Stimulated activated naive CD8-positive, alpha-beta T cell treated with anti-CD3 and anti-CD28 coated beads, Interleukin-15, Interleukin-2, amounts not matched to agents 100 ng/mL and 50 ng/mL, for 24 hours (primary cell): Measurements from ENCODE around the gene RAMACL.

Experiments used
- H3K27ac Mint-ChIP-seq: one replicate; pipeline ENCODE4 v1.8.0; 2021; ENCODE audit warnings: mild to moderate bottlenecking, mixed read lengths
- H3K27me3 Mint-ChIP-seq: one replicate; pipeline ENCODE4 v1.8.0; 2021; ENCODE audit warnings: mixed read lengths
- H3K36me3 Mint-ChIP-seq: one replicate; pipeline ENCODE4 v1.8.0; 2021; ENCODE audit warnings: low read depth, mixed read lengths
- H3K4me1 Mint-ChIP-seq: one replicate; pipeline ENCODE4 v1.8.0; 2021; ENCODE audit warnings: low read depth, mixed read lengths
- H3K4me3 Mint-ChIP-seq: one replicate; pipeline ENCODE4 v1.8.0; 2021; ENCODE audit warnings: mild to moderate bottlenecking, mixed read lengths
- H3K9me3 Mint-ChIP-seq: one replicate; pipeline ENCODE4 v1.8.0; 2021; ENCODE audit warnings: mixed read lengths

RAMACL gene

GRCh38 chr6:166610069-166610468, 23.6 kb upstream of the RAMACL start:
- no peak overlapping the region for H3K4me3 Mint-ChIP-seq
- H3K27me3 Mint-ChIP-seq = no peaks in the 10 kb centered on the region
- H3K4me1 Mint-ChIP-seq = no peaks in the 10 kb centered on the region
- H3K9me3 Mint-ChIP-seq = no peaks in the 10 kb centered on the region
- H3K27ac Mint-ChIP-seq = no peak overlapping the region
- no peaks in the 10 kb centered on the region for H3K36me3 Mint-ChIP-seq

DNA sequence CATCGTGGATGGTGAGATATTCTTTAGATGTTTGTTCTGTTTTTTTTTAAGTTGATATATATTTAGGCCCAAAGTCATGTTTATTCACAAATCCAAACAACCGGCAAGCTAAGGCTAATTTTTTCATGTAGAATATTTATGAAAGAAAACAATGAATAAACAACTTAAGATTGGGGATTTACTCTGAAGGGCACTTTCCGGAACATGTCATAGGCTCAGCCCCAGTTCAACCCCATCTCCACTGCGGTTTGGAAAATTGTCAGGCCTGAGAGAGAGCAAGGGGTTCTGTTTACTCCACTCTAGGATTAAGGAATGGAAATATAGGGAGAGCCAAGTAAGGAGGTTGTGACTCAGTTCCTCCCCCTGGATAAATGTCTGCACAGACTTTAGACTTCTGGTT, 22.3 kb upstream of the RAMACL start:
- Mint-ChIP-seq H3K27ac (no peak overlapping the region), H3K4me3 (no peak overlapping the region), H3K9me3 (no peaks in the 10 kb centered on the region), H3K27me3 (no peaks in the 10 kb centered on the region), H3K4me1 (no peaks in the 10 kb centered on the region), H3K36me3 (no peaks in the 10 kb centered on the region)

- no peaks in the 10 kb centered on the region for H3K36me3 Mint-ChIP-seq
- no peaks in the 10 kb centered on the region for H3K27me3 Mint-ChIP-seq
- H3K9me3 Mint-ChIP-seq = no peaks in the 10 kb centered on the region
- no peak overlapping the region for H3K27ac Mint-ChIP-seq
- no peak overlapping the region for H3K4me3 Mint-ChIP-seq
- H3K4me1 Mint-ChIP-seq = no peaks in the 10 kb centered on the region
Observed at GRCh38 chr6:166605752-166606151, 19.3 kb upstream of the RAMACL start.

- H3K36me3 Mint-ChIP-seq = no peaks in the 10 kb centered on the region
- H3K4me1 Mint-ChIP-seq = no peaks in the 10 kb centered on the region
- H3K4me3 Mint-ChIP-seq = no peak overlapping the region
- H3K27ac Mint-ChIP-seq = no peak overlapping the region
- no peaks in the 10 kb centered on the region for H3K27me3 Mint-ChIP-seq
- no peaks in the 10 kb centered on the region for H3K9me3 Mint-ChIP-seq
Observed at GRCh38 chr6:166604911-166605310, 18.4 kb upstream of the RAMACL start.

GRCh38 chr6:166604328-166604727, 17.9 kb upstream of the RAMACL start:
- Mint-ChIP-seq H3K9me3 (no peaks in the 10 kb centered on the region), H3K36me3 (no peaks in the 10 kb centered on the region), H3K4me3 (no peak overlapping the region), H3K27ac (no peak overlapping the region), H3K4me1 (no peaks in the 10 kb centered on the region), H3K27me3 (no peaks in the 10 kb centered on the region)

- Mint-ChIP-seq H3K4me3 (no peak overlapping the region), H3K4me1 (no peaks in the 10 kb centered on the region), H3K27ac (no peak overlapping the region), H3K9me3 (no peaks in the 10 kb centered on the region), H3K27me3 (no peaks in the 10 kb centered on the region), H3K36me3 (no peaks in the 10 kb centered on the region)
Observed at GRCh38 chr6:166603043-166603690, 16.7 kb upstream of the RAMACL start.

DNA sequence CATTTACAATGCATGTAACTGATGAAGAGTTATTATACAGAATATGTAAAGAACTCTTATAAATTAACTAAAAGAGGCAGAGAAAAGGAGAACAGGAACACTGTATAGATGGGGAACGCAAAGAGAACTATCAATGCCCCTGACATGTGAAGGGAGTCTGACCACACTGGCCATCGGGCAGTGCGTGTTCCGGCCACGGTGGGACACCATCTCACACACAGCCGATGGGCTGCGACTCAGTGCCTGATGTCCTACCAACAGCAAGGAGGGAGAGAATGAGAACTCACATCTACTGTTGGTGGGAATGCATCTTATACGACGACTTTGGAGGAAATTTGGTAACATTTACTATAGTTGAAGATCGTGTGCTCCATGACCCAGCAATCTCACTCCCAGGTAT, 15.5 kb upstream of the RAMACL start:
- Mint-ChIP-seq H3K27me3 (no peaks in the 10 kb centered on the region), H3K4me3 (no peak overlapping the region), H3K9me3 (no peaks in the 10 kb centered on the region)

DNA sequence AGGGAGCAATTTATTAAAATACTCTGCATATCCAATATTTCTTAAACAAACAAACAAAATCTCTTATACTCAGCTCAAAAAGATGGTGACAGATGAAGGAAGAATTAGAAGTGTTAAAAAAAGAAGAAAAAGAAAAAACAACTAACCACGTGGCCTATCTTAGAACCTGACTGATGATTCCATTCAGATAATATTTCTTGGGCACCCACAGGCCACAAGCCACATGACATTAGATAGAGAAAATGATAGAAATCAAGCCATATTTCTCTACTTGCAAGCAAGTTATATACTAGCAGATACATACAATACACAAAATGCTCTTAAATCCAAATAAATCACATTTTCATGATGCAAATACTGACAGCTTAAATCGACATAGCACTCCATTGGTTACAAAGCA, 14.5 kb upstream of the RAMACL start:
- Mint-ChIP-seq H3K27ac (no peak overlapping the region), H3K4me3 (no peak overlapping the region), H3K9me3 (no peaks in the 10 kb centered on the region), H3K27me3 (no peaks in the 10 kb centered on the region), H3K36me3 (no peaks in the 10 kb centered on the region), H3K4me1 (no peaks in the 10 kb centered on the region)

More for the DNA sequence above, 15.5 kb upstream of the RAMACL start:
- Mint-ChIP-seq H3K4me1 (no peaks in the 10 kb centered on the region), H3K36me3 (no peaks in the 10 kb centered on the region), H3K27ac (no peak overlapping the region)

- Mint-ChIP-seq H3K9me3 (no peaks in the 10 kb centered on the region), H3K4me1 (no peaks in the 10 kb centered on the region), H3K27ac (no peak overlapping the region), H3K4me3 (no peak overlapping the region), H3K36me3 (no peaks in the 10 kb centered on the region), H3K27me3 (no peaks in the 10 kb centered on the region)
Observed at GRCh38 chr6:166599205-166599604, 12.7 kb upstream of the RAMACL start.

DNA sequence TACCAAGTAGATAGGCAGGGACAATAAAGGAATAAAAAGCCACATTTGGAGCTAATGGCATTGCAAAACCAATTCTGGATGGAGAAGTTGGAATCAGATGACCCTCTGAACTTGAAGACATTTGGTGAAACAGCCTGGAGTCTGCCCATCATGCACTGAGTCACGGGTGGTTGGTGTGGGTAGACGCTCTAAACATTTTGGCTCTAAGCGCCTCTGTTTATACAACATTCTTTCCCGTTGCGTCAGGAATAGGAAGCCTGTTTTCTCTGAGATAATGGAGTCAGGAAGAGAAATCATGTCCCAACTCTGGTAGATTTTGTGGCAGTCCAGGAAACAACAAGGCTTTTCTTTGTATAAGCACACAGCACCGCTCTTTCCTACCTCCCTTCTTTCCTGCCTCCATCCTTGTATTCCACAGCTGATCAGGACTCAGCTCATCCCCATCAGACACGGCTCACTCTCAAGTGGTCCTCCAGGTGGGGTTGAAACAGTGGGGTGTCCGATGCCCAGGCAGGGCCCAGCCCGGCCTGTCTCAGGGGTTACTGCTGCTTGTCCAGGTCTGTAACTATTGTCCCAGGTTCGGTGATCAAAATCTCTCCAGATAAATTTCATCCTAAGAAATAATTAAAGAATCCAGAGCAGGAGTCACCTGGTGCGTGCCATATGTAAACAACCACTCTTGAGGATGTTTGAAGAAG, 12.1 kb upstream of the RAMACL start:
- H3K27ac Mint-ChIP-seq = no peak overlapping the region
- H3K27me3 Mint-ChIP-seq = no peaks in the 10 kb centered on the region
- no peak overlapping the region for H3K4me3 Mint-ChIP-seq
- no peaks in the 10 kb centered on the region for H3K4me1 Mint-ChIP-seq
- no peaks in the 10 kb centered on the region for H3K36me3 Mint-ChIP-seq
- H3K9me3 Mint-ChIP-seq = no peaks in the 10 kb centered on the region

GRCh38 chr6:166597711-166598440, 11.4 kb upstream of the RAMACL start:
- Mint-ChIP-seq H3K4me1 (no peaks in the 10 kb centered on the region), H3K9me3 (no peaks in the 10 kb centered on the region), H3K27me3 (no peaks in the 10 kb centered on the region), H3K27ac (no peak overlapping the region), H3K4me3 (no peak overlapping the region), H3K36me3 (no peaks in the 10 kb centered on the region)

GRCh38 chr6:166596776-166597507, 10.5 kb upstream of the RAMACL start:
- Mint-ChIP-seq H3K36me3 (no peaks in the 10 kb centered on the region), H3K4me3 (no peak overlapping the region), H3K4me1 (no peaks in the 10 kb centered on the region), H3K9me3 (no peaks in the 10 kb centered on the region), H3K27ac (no peak overlapping the region), H3K27me3 (no peaks in the 10 kb centered on the region)

DNA sequence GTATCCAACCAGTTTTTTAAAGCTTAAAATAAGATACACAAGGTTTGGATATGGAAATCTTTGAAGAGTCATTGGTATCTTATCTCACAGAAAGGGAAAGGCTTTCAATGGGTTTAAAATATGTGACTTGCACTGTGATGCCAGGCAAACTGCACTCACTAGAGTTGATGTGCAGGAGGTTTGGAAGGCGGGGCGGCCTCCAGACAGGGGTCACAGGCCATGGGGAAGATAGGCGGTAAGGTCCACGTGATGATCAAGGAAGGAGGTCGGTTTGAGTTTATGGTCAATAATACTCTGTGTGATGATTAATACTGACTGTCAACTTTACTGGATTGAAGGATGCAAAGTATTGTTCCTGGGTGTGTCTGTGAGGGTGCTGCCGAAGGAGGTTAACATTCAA, 9.5 kb upstream of the RAMACL start:
- no peaks in the 10 kb centered on the region for H3K9me3 Mint-ChIP-seq
- H3K36me3 Mint-ChIP-seq = no peaks in the 10 kb centered on the region
- H3K4me1 Mint-ChIP-seq = peaks cover under 1% of the 10 kb centered on the region
- no peaks in the 10 kb centered on the region for H3K27me3 Mint-ChIP-seq
- no peak overlapping the region for H3K27ac Mint-ChIP-seq
- no peak overlapping the region for H3K4me3 Mint-ChIP-seq

DNA sequence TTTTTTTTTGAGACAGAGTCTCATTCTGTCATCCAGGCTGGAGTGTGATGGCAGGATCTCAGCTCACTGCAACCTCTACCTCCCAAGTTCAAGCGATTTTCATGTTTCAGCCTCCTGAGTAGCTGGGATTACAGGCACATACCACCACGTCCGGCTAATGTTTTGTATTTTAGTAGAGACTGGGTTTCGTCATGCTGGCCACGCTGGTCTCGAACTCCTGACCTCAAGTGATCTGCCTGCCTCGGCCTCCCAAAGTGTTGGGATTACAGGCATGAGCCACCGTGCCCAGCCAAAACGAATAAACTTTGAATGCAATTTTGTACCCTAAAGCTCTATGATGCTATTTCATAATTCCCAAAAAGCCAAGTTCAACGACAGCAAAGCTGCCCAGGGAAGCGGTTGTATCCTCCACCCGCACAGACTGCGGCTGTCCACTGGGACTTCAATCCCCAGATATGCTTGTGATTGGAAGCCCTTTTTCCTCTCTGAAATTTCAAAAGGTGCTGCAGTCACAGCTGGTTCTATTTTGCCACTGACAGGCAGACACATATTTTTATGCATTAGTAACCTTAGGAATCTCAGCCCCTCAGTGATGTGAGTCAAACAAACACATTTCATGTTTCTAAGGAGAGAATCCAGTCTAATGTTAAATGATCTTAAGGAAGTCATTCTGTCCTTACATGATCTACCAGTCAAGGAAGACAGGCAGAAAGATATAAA, 8.7 kb upstream of the RAMACL start:
- Mint-ChIP-seq H3K4me3 (no peak overlapping the region), H3K27me3 (no peaks in the 10 kb centered on the region), H3K27ac (no peak overlapping the region), H3K9me3 (no peaks in the 10 kb centered on the region), H3K4me1 (peaks cover 3% of the 10 kb centered on the region), H3K36me3 (no peaks in the 10 kb centered on the region)
